KMS-11 (cell line): ENCODE measurements around the gene CEACAM18.

Experiments
- H2AFZ ChIP-seq: fragments of 200-600 bp; sonication (generic); 2 replicates; pipeline ENCODE4 v1.6.1; 2016; ENCODE audit warnings: antibody characterized with exemption, mixed run types, low read depth
- H3K27ac ChIP-seq: fragments of 200-600 bp; sonication (generic); 2 replicates; pipeline ENCODE4 v1.6.1; 2016; ENCODE audit warnings: mild to moderate bottlenecking, mixed run types
- H3K27me3 ChIP-seq: fragments of 200-600 bp; sonication (generic); 2 replicates; pipeline ENCODE4 v1.6.1; 2017; ENCODE audit warnings: mild to moderate bottlenecking, low read depth, mixed run types, moderate library complexity; ENCODE audit not compliant: insufficient read depth
- H3K36me3 ChIP-seq: fragments of 200-600 bp; sonication (generic); 2 replicates; pipeline ENCODE4 v1.6.1; 2017; ENCODE audit warnings: mild to moderate bottlenecking, mixed run types; ENCODE audit not compliant: insufficient read depth
- H3K4me1 ChIP-seq: fragments of 200-600 bp; sonication (generic); 2 replicates; pipeline ENCODE4 v1.6.1; 2016; ENCODE audit warnings: mild to moderate bottlenecking, low read depth, mixed run types; ENCODE audit not compliant: poor library complexity, severe bottlenecking
- H3K4me2 ChIP-seq: fragments of 200-600 bp; sonication (generic); 2 replicates; pipeline ENCODE4 v1.7.0; 2016; ENCODE audit warnings: mild to moderate bottlenecking, mixed run types
- H3K4me3 ChIP-seq: fragments of 200-600 bp; sonication (generic); IDR thresholded peaks from 2 replicates; pipeline ENCODE4 v1.6.1; 2017; ENCODE audit warnings: low read depth, low read length, mixed read lengths; ENCODE audit not compliant: insufficient read depth
- H3K79me2 ChIP-seq: fragments of 200-600 bp; sonication (generic); 2 replicates; pipeline ENCODE4 v1.6.1; 2016; ENCODE audit warnings: low read depth, mixed run types; ENCODE audit not compliant: insufficient read depth
- H3K9ac ChIP-seq: fragments of 200-600 bp; sonication (generic); 2 replicates; pipeline ENCODE4 v1.6.1; 2016; ENCODE audit warnings: mild to moderate bottlenecking, mixed run types
- H4K20me1 ChIP-seq: fragments of 200-600 bp; sonication (generic); 2 replicates; pipeline ENCODE4 v1.6.1; 2016; ENCODE audit warnings: mild to moderate bottlenecking, mixed run types; ENCODE audit not compliant: insufficient read depth
- TF ChIP-seq, protein P1 (sequence below): fragments of 200-600 bp; sonication (generic); conservative IDR thresholded peaks from 2 replicates; pipeline ENCODE4 v1.6.1; 2017; ENCODE audit warnings: low read depth, mild to moderate bottlenecking, antibody characterized with exemption, low read length, moderate library complexity, mixed read lengths

Gene CEACAM18

DNA sequence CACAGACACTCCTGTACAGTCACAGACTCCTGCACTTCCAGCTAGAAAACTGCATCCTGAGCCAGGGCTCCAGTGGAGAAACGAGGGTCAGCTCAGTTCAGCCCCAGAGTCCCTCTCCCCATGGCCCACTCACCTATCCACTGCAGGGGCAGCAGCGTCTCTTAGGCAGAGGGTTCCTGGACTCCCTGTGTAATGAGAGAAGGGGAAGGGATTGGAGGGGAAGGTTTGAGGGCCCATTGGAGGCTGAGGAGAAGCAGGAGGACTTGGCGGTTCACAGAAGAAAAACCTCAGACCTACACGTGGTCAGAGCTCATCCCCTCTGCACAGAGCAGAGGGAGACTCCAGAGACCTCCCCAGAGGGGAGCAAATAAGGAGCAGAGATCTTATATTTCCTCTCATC, 9.2 kb upstream of the CEACAM18 start:
- Histone ChIP-seq H4K20me1 (no peaks in the 10 kb centered on the region), H3K9ac (no peak overlapping the region), H2AFZ (no peak overlapping the region), H3K4me2 (no peak overlapping the region), H3K4me3 (no peak overlapping the region), H3K27ac (no peak overlapping the region), H3K4me1 (no peaks in the 10 kb centered on the region), H3K27me3 (peaks cover 4% of the 10 kb centered on the region; the same call in 1 of the 2 replicates), H3K36me3 (no peaks in the 10 kb centered on the region), H3K79me2 (no peaks in the 10 kb centered on the region)
- TF ChIP-seq, protein P1, sequence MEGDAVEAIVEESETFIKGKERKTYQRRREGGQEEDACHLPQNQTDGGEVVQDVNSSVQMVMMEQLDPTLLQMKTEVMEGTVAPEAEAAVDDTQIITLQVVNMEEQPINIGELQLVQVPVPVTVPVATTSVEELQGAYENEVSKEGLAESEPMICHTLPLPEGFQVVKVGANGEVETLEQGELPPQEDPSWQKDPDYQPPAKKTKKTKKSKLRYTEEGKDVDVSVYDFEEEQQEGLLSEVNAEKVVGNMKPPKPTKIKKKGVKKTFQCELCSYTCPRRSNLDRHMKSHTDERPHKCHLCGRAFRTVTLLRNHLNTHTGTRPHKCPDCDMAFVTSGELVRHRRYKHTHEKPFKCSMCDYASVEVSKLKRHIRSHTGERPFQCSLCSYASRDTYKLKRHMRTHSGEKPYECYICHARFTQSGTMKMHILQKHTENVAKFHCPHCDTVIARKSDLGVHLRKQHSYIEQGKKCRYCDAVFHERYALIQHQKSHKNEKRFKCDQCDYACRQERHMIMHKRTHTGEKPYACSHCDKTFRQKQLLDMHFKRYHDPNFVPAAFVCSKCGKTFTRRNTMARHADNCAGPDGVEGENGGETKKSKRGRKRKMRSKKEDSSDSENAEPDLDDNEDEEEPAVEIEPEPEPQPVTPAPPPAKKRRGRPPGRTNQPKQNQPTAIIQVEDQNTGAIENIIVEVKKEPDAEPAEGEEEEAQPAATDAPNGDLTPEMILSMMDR: no peak

GRCh38 chr19:51469629-51470028, 8.7 kb upstream of the CEACAM18 start:
- no peak overlapping the region for H2AFZ ChIP-seq
- no peak overlapping the region for H3K4me3 ChIP-seq
- no peaks in the 10 kb centered on the region for H3K36me3 ChIP-seq
- H3K27me3 ChIP-seq: peaks cover 4% of the 10 kb centered on the region; the same call in 1 of the 2 replicates
- no peak overlapping the region for H3K4me2 ChIP-seq
- H3K9ac ChIP-seq: no peak overlapping the region
- H4K20me1 ChIP-seq: no peaks in the 10 kb centered on the region
- TF ChIP-seq, protein P1: no peak
- no peak overlapping the region for H3K27ac ChIP-seq
- H3K4me1 ChIP-seq: no peaks in the 10 kb centered on the region
- H3K79me2 ChIP-seq: no peaks in the 10 kb centered on the region

DNA sequence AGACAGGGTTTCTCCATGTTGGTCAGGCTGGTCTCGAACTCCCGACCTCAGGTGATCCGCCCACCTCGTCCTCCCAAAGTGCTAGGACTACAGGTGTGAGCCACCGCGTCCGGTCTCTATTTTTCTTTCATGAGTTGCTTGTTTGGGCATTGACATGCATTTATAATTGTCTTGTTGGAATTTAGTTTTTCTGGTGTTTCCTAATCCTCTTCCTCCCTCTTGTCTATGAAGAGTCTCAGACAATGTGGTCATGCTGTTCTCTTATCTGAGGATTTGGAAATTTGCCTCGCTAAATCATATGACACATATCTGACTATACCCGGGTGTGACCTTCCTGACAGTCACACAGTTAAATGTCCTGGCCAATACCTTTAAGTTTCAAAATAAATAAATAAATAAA, 7.4 kb upstream of the CEACAM18 start:
- H3K4me3 ChIP-seq: no peak overlapping the region
- H3K4me1 ChIP-seq: no peaks in the 10 kb centered on the region
- TF ChIP-seq, protein P1: no peak
- H3K9ac ChIP-seq: no peak overlapping the region
- H3K27ac ChIP-seq: no peak overlapping the region
- H3K4me2 ChIP-seq: no peak overlapping the region
- no peaks in the 10 kb centered on the region for H4K20me1 ChIP-seq
- peaks cover 2% of the 10 kb centered on the region; the same call in 1 of the 2 replicates for H3K27me3 ChIP-seq
- no peak overlapping the region for H2AFZ ChIP-seq
- no peaks in the 10 kb centered on the region for H3K36me3 ChIP-seq
- H3K79me2 ChIP-seq: no peaks in the 10 kb centered on the region

DNA sequence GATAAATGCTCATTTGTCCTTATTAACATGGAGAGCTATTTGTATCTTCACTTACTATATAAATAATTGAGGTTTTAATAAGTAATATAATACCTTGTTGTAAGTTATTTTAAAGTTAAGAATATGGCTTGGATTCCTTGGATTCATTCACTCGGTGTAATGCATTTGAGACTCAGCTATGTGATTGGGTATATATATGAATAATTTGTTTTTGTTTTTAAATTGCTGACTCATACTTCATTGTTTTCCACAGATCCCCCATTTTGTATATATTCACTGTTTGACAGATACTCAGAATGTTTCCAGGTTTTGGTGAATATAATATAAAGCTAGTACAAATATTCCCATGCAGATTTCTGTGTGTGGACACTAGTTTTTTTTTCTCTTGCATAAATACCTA, 6.8 kb upstream of the CEACAM18 start:
- H3K79me2 ChIP-seq: no peaks in the 10 kb centered on the region
- H4K20me1 ChIP-seq: no peaks in the 10 kb centered on the region
- TF ChIP-seq, protein P1: no peak

GRCh38 chr19:51472607-51473006, 5.7 kb upstream of the CEACAM18 start:
- no peak overlapping the region for H2AFZ ChIP-seq
- H3K9ac ChIP-seq: no peak overlapping the region
- TF ChIP-seq, protein P1: no peak
- H3K4me2 ChIP-seq: no peak overlapping the region
- no peak overlapping the region for H3K27ac ChIP-seq
- H3K36me3 ChIP-seq: no peaks in the 10 kb centered on the region
- no peaks in the 10 kb centered on the region for H3K4me1 ChIP-seq
- H4K20me1 ChIP-seq: no peaks in the 10 kb centered on the region
- H3K27me3 ChIP-seq: no peaks in the 10 kb centered on the region; the same call in 1 of the 2 replicates
- H3K79me2 ChIP-seq: no peaks in the 10 kb centered on the region
- no peak overlapping the region for H3K4me3 ChIP-seq

More for the DNA sequence above, 6.8 kb upstream of the CEACAM18 start:
- Histone ChIP-seq H3K4me2 (no peak overlapping the region), H3K4me3 (no peak overlapping the region), H3K4me1 (no peaks in the 10 kb centered on the region), H3K27ac (no peak overlapping the region), H3K36me3 (no peaks in the 10 kb centered on the region), H3K9ac (no peak overlapping the region), H2AFZ (no peak overlapping the region), H3K27me3 (no peaks in the 10 kb centered on the region; the same call in 1 of the 2 replicates)
